Measurements from ENCODE around the gene JARID2. TPM values are rescaled to one million over a fixed set of nuclear protein-coding genes. Genes with fewer than 3 reads are reported as not detected.

JARID2 gene
- polyA plus RNA-seq, 1 experiment: 9.7 TPM

DNA sequence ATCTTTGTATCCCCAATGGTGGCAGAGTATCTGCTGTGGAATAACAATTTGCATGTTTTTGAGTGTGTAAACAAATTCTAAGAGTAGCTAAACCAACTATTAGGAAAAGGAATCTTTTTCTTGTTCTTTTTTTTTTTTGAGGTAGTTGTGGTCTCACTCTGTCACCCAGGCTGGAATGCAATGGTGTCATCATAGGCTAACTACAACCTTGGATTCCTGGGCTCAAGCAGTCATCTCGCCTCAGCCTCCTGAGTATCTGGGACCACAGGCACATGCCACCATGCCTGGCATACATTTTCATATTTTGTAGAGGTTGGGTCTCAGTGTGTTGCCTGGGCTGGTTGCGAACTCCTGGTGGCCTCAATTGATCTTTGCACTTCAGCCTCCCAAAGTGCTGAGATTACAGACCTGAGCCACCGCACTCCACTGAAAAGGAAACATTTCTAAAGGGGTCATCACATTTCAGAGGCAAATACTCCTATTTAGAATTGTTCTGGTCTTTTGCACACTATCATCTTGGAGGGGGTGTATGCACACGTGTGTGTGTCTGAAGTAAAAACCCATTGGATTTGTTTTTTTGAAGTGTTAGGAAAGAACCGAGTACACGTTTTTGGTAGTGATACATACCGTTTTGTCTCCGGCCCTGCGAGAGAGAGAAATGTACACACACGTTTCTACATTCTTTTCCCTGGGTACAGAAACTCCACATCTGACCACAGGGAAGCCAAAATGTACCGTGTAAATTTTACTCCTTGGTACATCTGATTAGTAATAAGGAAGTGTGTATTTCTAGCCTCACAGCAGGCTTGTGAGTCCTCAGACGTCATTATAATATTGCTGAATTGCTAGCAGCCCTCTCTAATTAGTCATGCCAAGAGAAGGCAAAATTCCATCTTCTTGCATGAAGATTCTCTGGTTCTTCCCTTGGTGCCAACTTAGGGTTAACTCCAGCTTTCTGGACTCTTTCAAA, 183.6 kb downstream of the JARID2 start:
- CTCF ChIA-PET: interaction anchor here (0.8 to 1.0 kb wide), 2 partner anchors 11 to 596 kb away, joined by 3 to 5 read pairs; no protein-coding TSS in a partner anchor
- H3K4me3 ChIP-seq (ENCODE audit: low read depth, low read length): no peak overlapping the region
- H3K27me3 ChIP-seq (ENCODE audit: control insufficient read depth, insufficient read depth, low read length): no peaks in the 10 kb centered on the region
- H3K9me3 ChIP-seq (ENCODE audit: control insufficient read depth, insufficient read depth, low read length): no peaks in the 10 kb centered on the region
- TF ChIP-seq, protein P1, sequence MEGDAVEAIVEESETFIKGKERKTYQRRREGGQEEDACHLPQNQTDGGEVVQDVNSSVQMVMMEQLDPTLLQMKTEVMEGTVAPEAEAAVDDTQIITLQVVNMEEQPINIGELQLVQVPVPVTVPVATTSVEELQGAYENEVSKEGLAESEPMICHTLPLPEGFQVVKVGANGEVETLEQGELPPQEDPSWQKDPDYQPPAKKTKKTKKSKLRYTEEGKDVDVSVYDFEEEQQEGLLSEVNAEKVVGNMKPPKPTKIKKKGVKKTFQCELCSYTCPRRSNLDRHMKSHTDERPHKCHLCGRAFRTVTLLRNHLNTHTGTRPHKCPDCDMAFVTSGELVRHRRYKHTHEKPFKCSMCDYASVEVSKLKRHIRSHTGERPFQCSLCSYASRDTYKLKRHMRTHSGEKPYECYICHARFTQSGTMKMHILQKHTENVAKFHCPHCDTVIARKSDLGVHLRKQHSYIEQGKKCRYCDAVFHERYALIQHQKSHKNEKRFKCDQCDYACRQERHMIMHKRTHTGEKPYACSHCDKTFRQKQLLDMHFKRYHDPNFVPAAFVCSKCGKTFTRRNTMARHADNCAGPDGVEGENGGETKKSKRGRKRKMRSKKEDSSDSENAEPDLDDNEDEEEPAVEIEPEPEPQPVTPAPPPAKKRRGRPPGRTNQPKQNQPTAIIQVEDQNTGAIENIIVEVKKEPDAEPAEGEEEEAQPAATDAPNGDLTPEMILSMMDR (IDR thresholded peaks at IDR 0.05; ENCODE audit: low read depth, low read length): no peak
- DNase-seq (ENCODE audit: low read depth, low spot score): no peak
- H3K27ac ChIP-seq (ENCODE audit: low read depth, low read length): no peak overlapping the region
- POLR2A ChIA-PET: interaction anchor here (0.6 kb wide), 1 partner anchor 588 kb away, joined by 8 read pairs; no protein-coding TSS in a partner anchor

DNA sequence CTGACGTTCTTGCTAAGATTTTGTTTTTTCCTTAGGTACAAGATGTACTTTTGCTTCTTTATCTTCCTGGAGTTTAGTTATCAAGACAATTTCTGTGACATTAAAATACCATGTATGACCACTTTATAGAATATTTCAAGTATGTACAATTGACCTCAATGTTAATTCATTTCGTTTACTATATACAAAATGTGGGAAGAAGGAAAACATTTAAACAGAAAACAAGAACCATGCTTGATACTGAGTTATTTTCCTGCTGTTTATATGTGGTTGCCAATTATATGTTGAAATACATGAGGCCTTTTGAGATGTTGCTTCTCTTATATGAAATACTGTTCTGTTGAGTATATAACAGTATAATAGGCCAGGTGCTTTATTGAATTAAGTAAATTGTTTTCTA, 184.3 kb downstream of the JARID2 start:
- no peaks in the 10 kb centered on the region for H3K27me3 ChIP-seq (ENCODE audit: control insufficient read depth, insufficient read depth, low read length)
- H3K9me3 ChIP-seq (ENCODE audit: control insufficient read depth, insufficient read depth, low read length): no peaks in the 10 kb centered on the region
- CTCF ChIA-PET: no interaction called here
- H3K4me3 ChIP-seq (ENCODE audit: low read depth, low read length): no peak overlapping the region
- POLR2A ChIA-PET: no interaction called here
- no peak overlapping the region for H3K27ac ChIP-seq (ENCODE audit: low read depth, low read length)
- no peak for DNase-seq (ENCODE audit: low read depth, low spot score)
- TF ChIP-seq, protein P1 (IDR thresholded peaks at IDR 0.05; ENCODE audit: low read depth, low read length): no peak

DNA sequence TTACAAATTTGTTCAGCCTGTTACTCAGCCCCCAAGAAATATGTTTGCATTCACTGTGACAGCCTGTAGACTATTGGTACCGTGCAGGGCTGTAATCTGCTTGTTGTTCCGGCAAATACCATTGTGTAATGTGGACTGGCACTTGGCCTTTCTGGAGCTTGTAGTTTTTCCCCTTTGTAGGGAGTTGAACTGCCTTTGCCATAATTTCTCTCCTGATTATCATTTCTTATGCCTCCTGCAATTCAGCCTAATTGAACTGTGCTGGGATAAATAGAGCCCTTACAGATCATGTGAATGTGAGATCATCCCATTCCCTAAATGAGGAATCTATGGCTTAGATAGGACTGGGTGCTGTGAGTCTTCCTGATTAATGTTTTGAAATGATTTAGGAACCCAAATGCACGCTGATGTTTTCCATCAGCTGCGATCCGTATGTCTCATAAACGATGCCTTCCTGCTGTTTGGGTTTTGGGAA, 185.1 kb downstream of the JARID2 start:
- DNase-seq (ENCODE audit: low read depth, low spot score): no peak
- ChIA-PET CTCF (interaction anchor here (3.1 kb wide), 1 partner anchor 11 kb away, joined by 16 read pairs; no protein-coding TSS in a partner anchor), POLR2A (no interaction called here)
- Histone ChIP-seq H3K9me3 (ENCODE audit: control insufficient read depth, insufficient read depth, low read length) (no peaks in the 10 kb centered on the region; the same call in 1 of the 2 replicates), H3K4me3 (ENCODE audit: low read depth, low read length) (no peak overlapping the region), H3K27ac (ENCODE audit: low read depth, low read length) (no peak overlapping the region), H3K27me3 (ENCODE audit: control insufficient read depth, insufficient read depth, low read length) (no peaks in the 10 kb centered on the region)
- TF ChIP-seq, protein P1 (IDR thresholded peaks at IDR 0.05; ENCODE audit: low read depth, low read length): no peak

DNA sequence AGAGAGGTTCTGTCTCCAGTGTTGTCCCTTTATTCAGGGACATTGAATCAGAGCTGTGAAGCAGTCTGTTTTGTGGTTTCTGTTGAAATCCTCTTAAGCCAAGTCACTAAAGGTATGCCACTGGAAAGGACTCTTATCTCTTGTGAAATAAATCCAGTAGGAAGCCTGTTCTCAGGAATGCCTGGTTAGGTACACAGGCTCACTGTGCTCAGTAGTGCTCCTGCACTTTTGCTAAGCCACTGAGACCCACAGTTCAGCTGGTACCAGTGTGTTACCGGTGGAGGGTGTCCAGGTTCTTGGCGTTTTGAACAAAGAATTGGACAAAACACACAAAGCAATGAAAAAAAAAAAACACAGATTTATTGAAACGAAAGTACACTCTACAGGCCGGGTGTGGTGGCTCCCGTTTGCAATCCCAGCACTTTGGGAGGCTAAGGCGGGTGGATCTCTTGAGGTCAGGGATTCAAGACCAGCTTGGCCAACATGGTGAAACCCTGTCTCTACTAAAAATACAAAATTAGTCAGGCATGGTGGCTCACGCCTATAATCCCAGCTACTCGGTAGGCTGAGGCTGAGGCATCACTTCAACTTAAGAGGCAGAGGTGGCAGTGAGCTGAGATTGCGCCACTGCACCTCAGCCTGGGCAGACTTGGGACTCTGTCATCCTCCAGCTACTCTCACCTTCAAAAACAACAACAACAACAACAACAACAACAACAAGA, 186.1 kb downstream of the JARID2 start:
- ChIA-PET CTCF (interaction anchor here (3.1 kb wide), 1 partner anchor 10 kb away, joined by 16 read pairs; no protein-coding TSS in a partner anchor), POLR2A (no interaction called here)
- Histone ChIP-seq H3K27me3 (ENCODE audit: control insufficient read depth, insufficient read depth, low read length) (no peaks in the 10 kb centered on the region), H3K9me3 (ENCODE audit: control insufficient read depth, insufficient read depth, low read length) (no peaks in the 10 kb centered on the region; the same call in none of the 2 replicates), H3K27ac (ENCODE audit: low read depth, low read length) (no peak overlapping the region), H3K4me3 (ENCODE audit: low read depth, low read length) (no peak overlapping the region)
- TF ChIP-seq, protein P1 (IDR thresholded peaks at IDR 0.05; ENCODE audit: low read depth, low read length): no peak
- DNase-seq (ENCODE audit: low read depth, low spot score): no peak
